PC-3 (cell line): ENCODE data around the gene HHAT. TPM values are rescaled to one million over a fixed set of nuclear protein-coding genes. Genes with fewer than 3 reads are reported as not detected.
A peak's percentile ranks its signal among the peaks of the same experiment; 100 is the strongest.

Experiments
- ATAC-seq: fragments of 200-7000 bp; cut with Tn5 transposase; 2 replicates; pipeline ENCODE4 v1.9.1; 2020; ENCODE audit warnings: mild to moderate bottlenecking, moderate library complexity
- BruUV-seq: library from RNA; stranded (reverse); fragments of 400-500 nt; replicated peaks from 2 replicates; lab custom pipeline; 2021; lab: Mats Ljungman, UMichigan
- CTCF ChIA-PET: fragments of 300-600 bp; sonication (Branson Sonifier 250); formaldehyde crosslinking; loops from one replicate; lab custom pipeline; 2022; ENCODE audit warnings: antibody characterized with exemption; lab: Charles Lee
- POLR2A ChIA-PET: fragments of 300-600 bp; sonication (Branson Sonifier 250); formaldehyde crosslinking; loops from one replicate; lab custom pipeline; 2022; ENCODE audit warnings: antibody characterized with exemption; ENCODE audit not compliant: unreplicated experiment; lab: Charles Lee
- DNase-seq: peaks from one replicate; pipeline ENCODE4 v3.0.0-alpha.2; 2015
- H2AFZ ChIP-seq: fragments of 300-600 bp; sonication (generic); 2 replicates; pipeline ENCODE4 v1.6.0; 2016; ENCODE audit warnings: antibody characterized with exemption, low read length
- H3F3A ChIP-seq: fragments of 300-600 bp; sonication (generic); one replicate; pipeline ENCODE4 v1.6.0; 2017; ENCODE audit warnings: antibody characterized with exemption, low read length, control low read depth, mild to moderate bottlenecking; ENCODE audit not compliant: unreplicated experiment
- H3K27ac ChIP-seq: fragments of 300-600 bp; sonication (generic); 2 replicates; pipeline ENCODE4 v1.5.1; 2016; ENCODE audit warnings: mild to moderate bottlenecking, low read length
- H3K27me3 ChIP-seq: fragments of 300-600 bp; sonication (generic); 2 replicates; pipeline ENCODE4 v1.6.1; 2016; ENCODE audit warnings: low read length, mixed read lengths
- H3K36me3 ChIP-seq: fragments of 300-600 bp; sonication (generic); 2 replicates; pipeline ENCODE4 v1.6.1; 2016; ENCODE audit warnings: low read depth, mixed run types, low read length, mixed read lengths
- H3K4me1 ChIP-seq: fragments of 300-600 bp; sonication (generic); 2 replicates; pipeline ENCODE4 v1.5.1; 2016; ENCODE audit warnings: low read length; ENCODE audit not compliant: insufficient read depth
- H3K4me2 ChIP-seq: fragments of 300-600 bp; sonication (generic); 2 replicates; pipeline ENCODE4 v1.6.0; 2016; ENCODE audit warnings: low read length
- H3K4me3 ChIP-seq: fragments of 300-600 bp; sonication (generic); 2 replicates; pipeline ENCODE4 v1.5.1; 2016; ENCODE audit warnings: mild to moderate bottlenecking, low read length, mixed read lengths
- H3K79me2 ChIP-seq: fragments of 300-600 bp; sonication (generic); 2 replicates; pipeline ENCODE4 v1.6.1; 2017; ENCODE audit warnings: low read length, mixed read lengths
- H3K9ac ChIP-seq: fragments of 300-600 bp; sonication (generic); 2 replicates; pipeline ENCODE4 v1.6.0; 2016; ENCODE audit warnings: mild to moderate bottlenecking, low read length
- H3K9me2 ChIP-seq: fragments of 300-600 bp; sonication (generic); replicated peaks from 2 replicates; pipeline ENCODE4 v1.6.1; 2016; ENCODE audit warnings: mixed run types, low read length, mixed read lengths
- H3K9me3 ChIP-seq: fragments of 300-600 bp; sonication (generic); 2 replicates; pipeline ENCODE4 v1.6.1; 2016; ENCODE audit warnings: low read length, mixed read lengths
- H4K20me1 ChIP-seq: fragments of 300-600 bp; sonication (generic); 2 replicates; pipeline ENCODE4 v1.6.1; 2016; ENCODE audit warnings: low read length, mixed read lengths
- EZH2 ChIP-seq: fragments of 300-600 bp; sonication (generic); IDR thresholded peaks from one replicate; pipeline ENCODE4 v1.6.1; 2017; ENCODE audit warnings: antibody characterized with exemption, mild to moderate bottlenecking, low read length; ENCODE audit not compliant: unreplicated experiment
- EZH2phosphoT487 ChIP-seq: fragments of 300-600 bp; sonication (generic); IDR thresholded peaks from 2 replicates; pipeline ENCODE4 v1.6.1; 2018; ENCODE audit warnings: mild to moderate bottlenecking, antibody characterized with exemption, low read length, borderline replicate concordance
- intact Hi-C: fragments of 100-400 bp; cut with micrococcal nuclease; formaldehyde crosslinking; loops from 2 replicates; pipeline ENCODE4 v1.9.0; 2023
- total RNA-seq: library from RNA; depleted of rRNA; stranded (reverse); fragments of >200 nt; gene quantifications from 2 replicates; pipeline ENCODE4 v1.2.3, GENCODE V29; 2014
- TF ChIP-seq, protein P1 (sequence below): fragments of 300-600 bp; sonication (generic); conservative IDR thresholded peaks from 2 replicates; pipeline ENCODE4 v1.5.1; 2017; ENCODE audit warnings: antibody characterized with exemption, low read depth, mild to moderate bottlenecking, low read length

The HHAT gene
- total RNA-seq, 1 experiment from 2014 or later: 3.4 TPM

- Histone ChIP-seq H3K79me2 (no peaks in the 10 kb centered on the region), H3K4me3 (no peak overlapping the region), H3K4me2 (no peak overlapping the region), H3K4me1 (peaks cover 28% of the 10 kb centered on the region), H3K9me2 (no peaks in the 10 kb centered on the region), H4K20me1 (no peaks in the 10 kb centered on the region), H3F3A (no peaks in the 10 kb centered on the region), H3K27me3 (no peaks in the 10 kb centered on the region), H3K36me3 (no peaks in the 10 kb centered on the region), H3K27ac (no peak overlapping the region), H2AFZ (no peak overlapping the region), H3K9ac (no peak overlapping the region), H3K9me3 (no peaks in the 10 kb centered on the region)
- no TSS peak for BruUV-seq
- ChIA-PET POLR2A (no interaction called here), CTCF (no interaction called here)
- ATAC-seq: no peak
- intact Hi-C loops: no loop called here
- TF ChIP-seq, protein P1, sequence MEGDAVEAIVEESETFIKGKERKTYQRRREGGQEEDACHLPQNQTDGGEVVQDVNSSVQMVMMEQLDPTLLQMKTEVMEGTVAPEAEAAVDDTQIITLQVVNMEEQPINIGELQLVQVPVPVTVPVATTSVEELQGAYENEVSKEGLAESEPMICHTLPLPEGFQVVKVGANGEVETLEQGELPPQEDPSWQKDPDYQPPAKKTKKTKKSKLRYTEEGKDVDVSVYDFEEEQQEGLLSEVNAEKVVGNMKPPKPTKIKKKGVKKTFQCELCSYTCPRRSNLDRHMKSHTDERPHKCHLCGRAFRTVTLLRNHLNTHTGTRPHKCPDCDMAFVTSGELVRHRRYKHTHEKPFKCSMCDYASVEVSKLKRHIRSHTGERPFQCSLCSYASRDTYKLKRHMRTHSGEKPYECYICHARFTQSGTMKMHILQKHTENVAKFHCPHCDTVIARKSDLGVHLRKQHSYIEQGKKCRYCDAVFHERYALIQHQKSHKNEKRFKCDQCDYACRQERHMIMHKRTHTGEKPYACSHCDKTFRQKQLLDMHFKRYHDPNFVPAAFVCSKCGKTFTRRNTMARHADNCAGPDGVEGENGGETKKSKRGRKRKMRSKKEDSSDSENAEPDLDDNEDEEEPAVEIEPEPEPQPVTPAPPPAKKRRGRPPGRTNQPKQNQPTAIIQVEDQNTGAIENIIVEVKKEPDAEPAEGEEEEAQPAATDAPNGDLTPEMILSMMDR: no peak
- TF ChIP-seq EZH2phosphoT487 (no peak), EZH2 (no peak)
- no peak for DNase-seq
Measured at GRCh38 chr1:210381934-210382333, 53.2 kb downstream of the HHAT start.

GRCh38 chr1:210384625-210385024, 55.9 kb downstream of the HHAT start:
- Histone ChIP-seq H3K36me3 (no peaks in the 10 kb centered on the region), H3F3A (no peaks in the 10 kb centered on the region), H3K4me3 (no peak overlapping the region), H3K27ac (no peak overlapping the region), H3K79me2 (no peaks in the 10 kb centered on the region), H2AFZ (no peak overlapping the region), H3K27me3 (no peaks in the 10 kb centered on the region), H3K4me1 (peaks cover 15% of the 10 kb centered on the region), H3K9ac (no peak overlapping the region), H3K4me2 (no peak overlapping the region), H3K9me2 (no peaks in the 10 kb centered on the region), H4K20me1 (no peaks in the 10 kb centered on the region), H3K9me3 (no peaks in the 10 kb centered on the region)
- peak; percentile 56 for DNase-seq
- POLR2A ChIA-PET: interaction anchor here (0.5 to 0.6 kb wide), 4 partner anchors 10 to 1174 kb away, joined by 3 to 7 read pairs (median 5); no protein-coding TSS in a partner anchor
- no peak for TF ChIP-seq EZH2
- TF ChIP-seq, protein P1: no peak
- TF ChIP-seq EZH2phosphoT487: no peak
- CTCF ChIA-PET: interaction anchor here (0.6 to 1.2 kb wide), 4 partner anchors 11 to 500 kb away, joined by 3 to 5 read pairs (median 4); no protein-coding TSS in a partner anchor
- peak; percentile 78 for ATAC-seq
- intact Hi-C loops: no loop called here
- BruUV-seq: no TSS peak

DNA sequence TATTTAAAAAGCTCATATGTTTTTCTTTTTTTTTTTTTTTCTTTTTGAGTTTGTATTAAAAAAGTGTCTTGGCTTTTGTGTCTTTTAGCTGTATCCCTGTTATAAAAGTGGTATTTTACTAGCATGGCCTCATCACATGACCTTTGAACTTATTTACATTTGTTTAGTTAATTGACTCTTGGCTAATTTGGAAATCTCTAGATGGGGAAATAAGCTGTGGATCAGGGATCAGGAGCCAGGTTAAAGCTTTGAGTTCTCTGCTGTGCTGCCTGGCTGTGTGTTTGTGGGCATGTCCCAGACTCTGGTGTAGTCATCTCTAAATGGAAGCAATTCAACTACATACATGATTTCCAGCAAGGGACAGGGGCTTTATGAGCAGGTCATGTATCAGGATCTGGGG, 56.5 kb downstream of the HHAT start:
- no peak for TF ChIP-seq EZH2phosphoT487
- TF ChIP-seq, protein P1: no peak
- TF ChIP-seq EZH2: no peak
- no TSS peak for BruUV-seq
- Histone ChIP-seq H3F3A (no peaks in the 10 kb centered on the region), H3K27ac (no peak overlapping the region), H3K4me2 (no peak overlapping the region), H2AFZ (no peak overlapping the region), H3K79me2 (no peaks in the 10 kb centered on the region), H3K27me3 (no peaks in the 10 kb centered on the region), H4K20me1 (no peaks in the 10 kb centered on the region), H3K4me3 (no peak overlapping the region), H3K9ac (no peak overlapping the region), H3K9me3 (no peaks in the 10 kb centered on the region), H3K36me3 (no peaks in the 10 kb centered on the region), H3K4me1 (peaks cover 15% of the 10 kb centered on the region), H3K9me2 (no peaks in the 10 kb centered on the region)
- ChIA-PET POLR2A (interaction anchor here (0.6 kb wide), 2 partner anchors 11 to 897 kb away, joined by 4 to 7 read pairs; no protein-coding TSS in a partner anchor), CTCF (interaction anchor here (0.6 to 1.2 kb wide), 4 partner anchors 11 to 500 kb away, joined by 3 to 5 read pairs (median 4); no protein-coding TSS in a partner anchor)
- DNase-seq (no peak), ATAC-seq (no peak)
- intact Hi-C loops: no loop called here
